ENCODE measurements around the gene ZSWIM1. TPM values are rescaled to one million over a fixed set of nuclear protein-coding genes. Genes with fewer than 3 reads are reported as not detected.

ZSWIM1 gene
- total and polyA plus RNA-seq, 2 of the 8 experiments (the other 6 are each of a cell fraction or from before 2014, with no cell fraction given), result 14.1 to 15.6 TPM

DNA sequence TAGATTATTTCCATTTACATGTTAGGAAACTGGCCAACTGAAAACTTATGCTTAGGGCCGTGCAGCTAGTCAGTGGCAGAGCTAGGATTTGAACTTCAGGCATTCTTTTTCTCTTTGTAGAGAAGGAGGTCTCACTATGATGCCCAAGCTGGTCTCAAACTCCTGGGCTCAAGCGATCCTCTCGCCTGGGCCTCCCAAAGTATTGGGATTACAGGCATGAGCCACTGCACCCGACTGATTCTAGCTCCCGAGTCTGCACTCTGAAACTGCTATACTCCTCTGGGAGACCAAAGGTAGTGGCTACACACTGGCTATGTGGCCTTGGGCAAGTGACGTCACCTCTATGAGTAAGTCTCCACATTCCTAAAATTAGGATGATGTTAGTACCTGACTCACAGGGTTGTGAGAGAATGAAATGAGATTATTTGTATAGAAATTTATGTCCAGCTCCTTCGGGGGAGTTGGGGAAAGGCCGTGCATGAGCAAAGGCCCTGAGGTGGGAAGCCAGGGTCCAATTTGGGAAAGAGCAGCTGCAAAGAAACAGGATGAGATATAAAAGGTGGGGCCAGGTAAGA is 24.6 kb downstream of the ZSWIM1 start:
- H4K5ac ChIP-seq (ENCODE audit: insufficient read length, low read depth, low read length), result no peak overlapping the region
- no peak overlapping the region for H4K91ac ChIP-seq (replicated peaks; ENCODE audit: insufficient read length, low read length)
- FAIRE-seq (no peak), DNase-seq (ENCODE audit: low read depth in 1 of 2, low spot score in 2 of 2) (no peak)
- no peaks in the 10 kb centered on the region; the same call in 1 of the 2 replicates for H3K79me1 ChIP-seq (ENCODE audit: low read depth, low read length)
- peaks cover 2 to 13% of the 10 kb centered on the region in 2 experiments for H4K20me1 ChIP-seq (replicated peaks in 1 of 2; ENCODE audit: control insufficient read depth in 1 of 2, insufficient read depth in 2 of 2, low read length in 2 of 2)
- POLR2A ChIA-PET (ENCODE audit: partially characterized antibody), result interaction anchor here (0.6 to 9.2 kb wide), 21 partner anchors 10 to 559 kb away, joined by 3 to 172 read pairs (median 3); partner anchors contain the start of genes CTSA, NEURL2 and ZSWIM1
- no peak overlapping the region for H3K14ac ChIP-seq (ENCODE audit: insufficient read length)
- no peaks in the 10 kb centered on the region for H3K27me3 ChIP-seq (replicated peaks in 1 of 4; ENCODE audit: control insufficient read depth in 3 of 4, extremely low read depth in 1 of 4, insufficient read depth in 3 of 4, low read length in 3 of 4)
- 86% methylated on average over 8 of the region's 8 CpGs; no CpG with 5 or more reads in 1 of the 2 experiments for WGBS, 2 experiments (ENCODE audit: extremely low coverage in 1 of 2, insufficient coverage in 1 of 2, insufficient read length in 1 of 2, insufficient replicate concordance in 2 of 2, low coverage in 1 of 2, low lambda C conversion rate in 2 of 2, missing lambda C conversion rate in 1 of 2)
- H2AFZ ChIP-seq (ENCODE audit: low read length), result no peak overlapping the region
- peaks cover 1% of the 10 kb centered on the region; the same call in 1 of the 2 replicates for H3K23me2 ChIP-seq (ENCODE audit: low read depth, low read length)
- H3K36me3 ChIP-seq (ENCODE audit: control insufficient read depth in 2 of 4, insufficient read depth in 4 of 4, low read length in 3 of 4), result peaks cover 13 to 61% (median 51%) of the 10 kb centered on the region in 4 experiments
- no peak overlapping the region for H4K8ac ChIP-seq (ENCODE audit: extremely low read depth, insufficient read depth, low read length)
- H3K9ac ChIP-seq (replicated peaks in 1 of 4; ENCODE audit: extremely low read depth in 1 of 4, low read depth in 3 of 4, low read length in 3 of 4), result no peak overlapping the region
- H3K4me2 ChIP-seq (ENCODE audit: insufficient read depth in 1 of 2, low read depth in 2 of 2, low read length in 2 of 2), result no peak overlapping the region
- no peak overlapping the region for H3K18ac ChIP-seq (ENCODE audit: extremely low read depth, low read length)
- no peaks in the 10 kb centered on the region for H3K9me3 ChIP-seq (ENCODE audit: insufficient read depth in 2 of 2, low read depth in 1 of 2, low read length in 1 of 2)
- H3K4me3 ChIP-seq (ENCODE audit: extremely low read depth in 1 of 4, insufficient read depth in 2 of 4, low read depth in 3 of 4, low read length in 4 of 4), result no peak overlapping the region
- no peak overlapping the region for H3K4ac ChIP-seq (replicated peaks; ENCODE audit: insufficient read length, low read depth, low read length)
- H3K4me1 ChIP-seq (replicated peaks in 1 of 4; ENCODE audit: control insufficient read depth in 3 of 4, insufficient read depth in 4 of 4, low read length in 3 of 4), result no peaks in the 10 kb centered on the region; a peak in 1 of 7 replicates
- no peak overlapping the region for H2BK12ac ChIP-seq (ENCODE audit: low read depth, low read length)
- no peak overlapping the region for H2BK20ac ChIP-seq (ENCODE audit: low read length)
- no peak overlapping the region for H2AK5ac ChIP-seq (ENCODE audit: low read depth, low read length)
- no peak overlapping the region for H3K27ac ChIP-seq (ENCODE audit: low read depth, low read length)
- CTCF ChIA-PET (ENCODE audit: partially characterized antibody), result interaction anchor here (0.8 to 2.6 kb wide), 7 partner anchors 14 to 84 kb away, joined by 3 to 15 read pairs (median 3); partner anchors contain the start of genes CTSA and NEURL2
- no peak overlapping the region for H3K23ac ChIP-seq (ENCODE audit: insufficient read length)
- H2BK15ac ChIP-seq (ENCODE audit: low read length), result no peak overlapping the region
- H2BK5ac ChIP-seq (ENCODE audit: low read depth, low read length), result no peak overlapping the region
- H2BK120ac ChIP-seq (replicated peaks; ENCODE audit: low read depth, low read length), result no peak overlapping the region
- H3K56ac ChIP-seq (replicated peaks; ENCODE audit: insufficient read length, low read depth, low read length), result no peak overlapping the region
- H3K79me2 ChIP-seq (ENCODE audit: control insufficient read depth in 1 of 2, insufficient read depth in 2 of 2, low read length in 2 of 2), result 0 out of 4 replicates have a peak, but pooled peaks cover 0 to 3% of the 10 kb centered on the region in 2 experiments
- TF ChIP-seq, protein P1, sequence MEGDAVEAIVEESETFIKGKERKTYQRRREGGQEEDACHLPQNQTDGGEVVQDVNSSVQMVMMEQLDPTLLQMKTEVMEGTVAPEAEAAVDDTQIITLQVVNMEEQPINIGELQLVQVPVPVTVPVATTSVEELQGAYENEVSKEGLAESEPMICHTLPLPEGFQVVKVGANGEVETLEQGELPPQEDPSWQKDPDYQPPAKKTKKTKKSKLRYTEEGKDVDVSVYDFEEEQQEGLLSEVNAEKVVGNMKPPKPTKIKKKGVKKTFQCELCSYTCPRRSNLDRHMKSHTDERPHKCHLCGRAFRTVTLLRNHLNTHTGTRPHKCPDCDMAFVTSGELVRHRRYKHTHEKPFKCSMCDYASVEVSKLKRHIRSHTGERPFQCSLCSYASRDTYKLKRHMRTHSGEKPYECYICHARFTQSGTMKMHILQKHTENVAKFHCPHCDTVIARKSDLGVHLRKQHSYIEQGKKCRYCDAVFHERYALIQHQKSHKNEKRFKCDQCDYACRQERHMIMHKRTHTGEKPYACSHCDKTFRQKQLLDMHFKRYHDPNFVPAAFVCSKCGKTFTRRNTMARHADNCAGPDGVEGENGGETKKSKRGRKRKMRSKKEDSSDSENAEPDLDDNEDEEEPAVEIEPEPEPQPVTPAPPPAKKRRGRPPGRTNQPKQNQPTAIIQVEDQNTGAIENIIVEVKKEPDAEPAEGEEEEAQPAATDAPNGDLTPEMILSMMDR (IDR thresholded peaks at IDR 0.05; ENCODE audit: control extremely low read depth in 1 of 3, insufficient read depth in 1 of 3, low read depth in 1 of 3, low read length in 3 of 3), result no peak
- TF ChIP-seq JUN (IDR thresholded peaks at IDR 0.05; ENCODE audit: low read depth, low read length) (no peak), SP4 (IDR thresholded peaks at IDR 0.05; ENCODE audit: low read length) (no peak), TAF1 (IDR thresholded peaks at IDR 0.05; ENCODE audit: low read depth, low read length) (no peak), CHD2 (IDR thresholded peaks at IDR 0.05; ENCODE audit: low read length) (no peak), SIRT6 (IDR thresholded peaks at IDR 0.05; ENCODE audit: low read length) (no peak)

Measured in H1 (cell line).